Uterus (tissue), 2 donors: Measurements from ENCODE around the gene SLC6A15.

Experiments used
- CTCF ChIP-seq, 4 experiments: fragments of 200-600 bp in 2 of 4; fragments of 450-650 bp in 2 of 4; sonication (generic) in 2 of 4; IDR thresholded peaks; one replicate each; pipeline ENCODE4 v1.5.1; 2016 to 2019; ENCODE audit warnings: antibody characterized with exemption in 4 of 4, mild to moderate bottlenecking in 2 of 4, moderate library complexity in 1 of 4
- POLR2A ChIP-seq, 2 donors: fragments of 450-650 bp; IDR thresholded peaks; one replicate each; pipeline ENCODE4 v1.6.1; 2016; ENCODE audit warnings: antibody characterized with exemption in 2 of 2, mild to moderate bottlenecking in 1 of 2, moderate library complexity in 1 of 2

- TF ChIP-seq CTCF (IDR thresholded peaks at IDR 0.05) (no peak), POLR2A (IDR thresholded peaks at IDR 0.05) (no peak)
Measured at GRCh38 chr12:84929501-84929900, 16.9 kb upstream of the SLC6A15 start.
